Nephron (organoid): Measurements from ENCODE around the gene CASP8AP2.
"Not testable (repeated sequence)": the region's sequence is repeated elsewhere in the genome, so short reads cannot be mapped to it uniquely, and the experiment has no call there.

Experiments
- H3K27ac Mint-ChIP-seq, 3 experiments: 2 replicates each; pipeline ENCODE4 v1.8.0; 2020; ENCODE audit warnings: mixed read lengths in 3 of 3, mild to moderate bottlenecking in 2 of 3, moderate library complexity in 1 of 3
- H3K27me3 Mint-ChIP-seq: 2 replicates; pipeline ENCODE4 v1.8.0; 2021; ENCODE audit warnings: low read depth, mild to moderate bottlenecking, moderate library complexity, mixed read lengths
- H3K36me3 Mint-ChIP-seq: 2 replicates; pipeline ENCODE4 v1.8.0; 2020; ENCODE audit warnings: low read depth, mixed read lengths
- H3K4me1 Mint-ChIP-seq: 2 replicates; pipeline ENCODE4 v1.8.0; 2020; ENCODE audit warnings: mixed read lengths
- H3K4me3 Mint-ChIP-seq, 3 experiments: 2 replicates each; pipeline ENCODE4 v1.8.0; 2020; ENCODE audit warnings: mild to moderate bottlenecking in 3 of 3, mixed read lengths in 3 of 3, moderate library complexity in 2 of 3
- H3K9me3 Mint-ChIP-seq: 2 replicates; pipeline ENCODE4 v1.8.0; 2020; ENCODE audit warnings: mixed read lengths
- CTCF ChIP-seq, 3 experiments: fragments of 200-600 bp; sonication (generic); IDR thresholded peaks; one replicate each; pipeline ENCODE4 v1.5.0; 2021; ENCODE audit warnings: antibody characterized with exemption in 3 of 3; ENCODE audit not compliant: unreplicated experiment in 3 of 3

The CASP8AP2 gene

GRCh38 chr6:89797317-89797716 is 32.4 kb upstream of the CASP8AP2 start:
- H3K4me1 Mint-ChIP-seq: peaks cover 13% of the 10 kb centered on the region
- no peaks in the 10 kb centered on the region for H3K9me3 Mint-ChIP-seq
- TF ChIP-seq CTCF (IDR thresholded peaks at IDR 0.05; ENCODE audit: unreplicated experiment in 3 of 3): no peak
- peaks cover 53% of the 10 kb centered on the region for H3K36me3 Mint-ChIP-seq
- no peak overlapping the region for H3K27ac Mint-ChIP-seq
- H3K27me3 Mint-ChIP-seq: no peaks in the 10 kb centered on the region
- H3K4me3 Mint-ChIP-seq: no peak overlapping the region

GRCh38 chr6:89799096-89799495 is 30.6 kb upstream of the CASP8AP2 start:
- Mint-ChIP-seq H3K4me3 (no peak overlapping the region), H3K27me3 (no peaks in the 10 kb centered on the region), H3K27ac (no peak overlapping the region), H3K4me1 (peaks cover under 1% of the 10 kb centered on the region), H3K36me3 (peaks cover 49% of the 10 kb centered on the region), H3K9me3 (no peaks in the 10 kb centered on the region)
- no peak for TF ChIP-seq CTCF (IDR thresholded peaks at IDR 0.05; ENCODE audit: unreplicated experiment in 3 of 3)

- H3K27ac Mint-ChIP-seq: no peak overlapping the region
- H3K4me3 Mint-ChIP-seq: no peak overlapping the region
- TF ChIP-seq CTCF (IDR thresholded peaks at IDR 0.05; ENCODE audit: unreplicated experiment in 3 of 3): no peak
- no peaks in the 10 kb centered on the region for H3K4me1 Mint-ChIP-seq
- no peaks in the 10 kb centered on the region for H3K9me3 Mint-ChIP-seq
- H3K27me3 Mint-ChIP-seq: no peaks in the 10 kb centered on the region
- H3K36me3 Mint-ChIP-seq: peaks cover 42% of the 10 kb centered on the region
These were observed 29.9 kb upstream of the CASP8AP2 start for GRCh38 chr6:89799756-89800155.

GRCh38 chr6:89803271-89803670 is 26.4 kb upstream of the CASP8AP2 start:
- H3K36me3 Mint-ChIP-seq: peaks cover 27% of the 10 kb centered on the region
- no peak overlapping the region for H3K27ac Mint-ChIP-seq
- TF ChIP-seq CTCF (IDR thresholded peaks at IDR 0.05; ENCODE audit: unreplicated experiment in 3 of 3): no peak
- no peaks in the 10 kb centered on the region for H3K4me1 Mint-ChIP-seq
- no peak overlapping the region for H3K4me3 Mint-ChIP-seq
- no peaks in the 10 kb centered on the region for H3K9me3 Mint-ChIP-seq
- H3K27me3 Mint-ChIP-seq: no peaks in the 10 kb centered on the region

- TF ChIP-seq CTCF (IDR thresholded peaks at IDR 0.05; ENCODE audit: unreplicated experiment in 3 of 3): no peak
These were observed 23.8 kb upstream of the CASP8AP2 start for GRCh38 chr6:89805814-89806371.

GRCh38 chr6:89807581-89807980 is 22.1 kb upstream of the CASP8AP2 start:
- Mint-ChIP-seq H3K4me1 (no peaks in the 10 kb centered on the region), H3K9me3 (no peaks in the 10 kb centered on the region), H3K27ac (no peak overlapping the region), H3K4me3 (no peak overlapping the region), H3K27me3 (no peaks in the 10 kb centered on the region), H3K36me3 (peaks cover 7% of the 10 kb centered on the region)
- no peak for TF ChIP-seq CTCF (IDR thresholded peaks at IDR 0.05; ENCODE audit: unreplicated experiment in 3 of 3)

More at GRCh38 chr6:89805814-89806371, 23.8 kb upstream of the CASP8AP2 start:
- peaks cover 14% of the 10 kb centered on the region for H3K36me3 Mint-ChIP-seq
- H3K27ac Mint-ChIP-seq: no peak overlapping the region
- no peaks in the 10 kb centered on the region for H3K9me3 Mint-ChIP-seq
- no peaks in the 10 kb centered on the region for H3K4me1 Mint-ChIP-seq
- H3K4me3 Mint-ChIP-seq: no peak overlapping the region
- H3K27me3 Mint-ChIP-seq: no peaks in the 10 kb centered on the region

GRCh38 chr6:89813422-89813821 is 16.3 kb upstream of the CASP8AP2 start:
- H3K4me1 Mint-ChIP-seq: peaks cover 16% of the 10 kb centered on the region
- not testable (repeated sequence) for H3K27ac Mint-ChIP-seq, H3K9me3 Mint-ChIP-seq, H3K36me3 Mint-ChIP-seq, H3K27me3 Mint-ChIP-seq, H3K4me3 Mint-ChIP-seq
